CD4-positive, CD25-positive, alpha-beta regulatory T cell (primary cell): ENCODE results near the gene PITPNM1. TPM values are rescaled to one million over a fixed set of nuclear protein-coding genes. Genes with fewer than 3 reads are reported as not detected.

Experiments used
- ATAC-seq, 2 donors: fragments of 150-1000 bp; cut with Tn5 transposase; one replicate each; pipeline ENCODE4 v1.10.0; 2021; ENCODE audit warnings: low read depth in 2 of 2, moderate number of reproducible peaks in 2 of 2, moderate library complexity in 1 of 2
- DNase-seq, 3 donors: peaks; one replicate each; pipeline versions ENCODE4 v3.0.0 to v3.0.0-alpha.2; 2012 to 2022; ENCODE audit warnings: mixed read lengths in 1 of 3
- H3K27ac ChIP-seq: one replicate; pipeline ENCODE4 v1.7.0; 2013; ENCODE audit warnings: mild to moderate bottlenecking, low read length; ENCODE audit not compliant: insufficient read depth, poor library complexity, severe bottlenecking
- H3K27me3 ChIP-seq: one replicate; pipeline ENCODE4 v1.7.0; 2013; ENCODE audit warnings: low read length; ENCODE audit not compliant: control insufficient read depth, insufficient read depth
- H3K36me3 ChIP-seq: one replicate; pipeline ENCODE4 v1.7.0; 2013; ENCODE audit warnings: mild to moderate bottlenecking, low read length, moderate library complexity; ENCODE audit not compliant: control insufficient read depth, insufficient read depth
- H3K4me1 ChIP-seq: 2 replicates; pipeline ENCODE4 v1.7.0; 2013; ENCODE audit warnings: mild to moderate bottlenecking, low read length; ENCODE audit not compliant: insufficient read depth, control insufficient read depth, poor library complexity, severe bottlenecking
- H3K4me3 ChIP-seq: one replicate; pipeline ENCODE4 v1.7.0; 2013; ENCODE audit warnings: low read depth, mild to moderate bottlenecking, low read length, moderate library complexity
- H3K9me3 ChIP-seq, 2 experiments: 1 replicate in 1 of 2; 2 replicates in 1 of 2; pipeline ENCODE4 v1.7.0; 2013; ENCODE audit warnings: low read length in 2 of 2, mild to moderate bottlenecking in 1 of 2, moderate library complexity in 1 of 2; ENCODE audit not compliant: control insufficient read depth in 2 of 2
- H3K27ac Mint-ChIP-seq, 3 donors: one replicate each; pipeline ENCODE4 v1.8.0; 2020 to 2022; ENCODE audit warnings: mild to moderate bottlenecking in 3 of 3, mixed read lengths in 3 of 3, moderate library complexity in 2 of 3
- H3K27me3 Mint-ChIP-seq: one replicate; pipeline ENCODE4 v1.8.0; 2022; ENCODE audit warnings: mild to moderate bottlenecking, mixed read lengths
- H3K36me3 Mint-ChIP-seq: one replicate; pipeline ENCODE4 v1.8.0; 2020; ENCODE audit warnings: mixed read lengths
- H3K4me1 Mint-ChIP-seq, 4 donors: one replicate each; pipeline ENCODE4 v1.8.0; 2020 to 2022; ENCODE audit warnings: mixed read lengths in 4 of 4, mild to moderate bottlenecking in 1 of 4
- H3K4me3 Mint-ChIP-seq, 4 donors: one replicate each; pipeline ENCODE4 v1.8.0; 2020 to 2022; ENCODE audit warnings: mild to moderate bottlenecking in 4 of 4, mixed read lengths in 4 of 4, moderate library complexity in 3 of 4
- H3K9me3 Mint-ChIP-seq, 7 donors: one replicate each; pipeline ENCODE4 v1.8.0; 2020 to 2022; ENCODE audit warnings: mixed read lengths in 7 of 7, mild to moderate bottlenecking in 3 of 7, moderate library complexity in 2 of 7
- polyA plus RNA-seq, 4 donors: library from polyadenylated mRNA; unstranded; fragments of 300-500 nt; fragmentation: Illumina TruSeq; gene quantifications; one replicate each; pipeline ENCODE4 v1.2.3, GENCODE V29; 2021
- total RNA-seq: library from RNA; stranded (reverse); gene quantifications from one replicate; pipeline ENCODE4 v1.2.3, GENCODE V29; 2022

Gene PITPNM1
- total and polyA plus RNA-seq, 5 donors from 2014 or later, result 15.7 to 116 (median 17.9) TPM

DNA sequence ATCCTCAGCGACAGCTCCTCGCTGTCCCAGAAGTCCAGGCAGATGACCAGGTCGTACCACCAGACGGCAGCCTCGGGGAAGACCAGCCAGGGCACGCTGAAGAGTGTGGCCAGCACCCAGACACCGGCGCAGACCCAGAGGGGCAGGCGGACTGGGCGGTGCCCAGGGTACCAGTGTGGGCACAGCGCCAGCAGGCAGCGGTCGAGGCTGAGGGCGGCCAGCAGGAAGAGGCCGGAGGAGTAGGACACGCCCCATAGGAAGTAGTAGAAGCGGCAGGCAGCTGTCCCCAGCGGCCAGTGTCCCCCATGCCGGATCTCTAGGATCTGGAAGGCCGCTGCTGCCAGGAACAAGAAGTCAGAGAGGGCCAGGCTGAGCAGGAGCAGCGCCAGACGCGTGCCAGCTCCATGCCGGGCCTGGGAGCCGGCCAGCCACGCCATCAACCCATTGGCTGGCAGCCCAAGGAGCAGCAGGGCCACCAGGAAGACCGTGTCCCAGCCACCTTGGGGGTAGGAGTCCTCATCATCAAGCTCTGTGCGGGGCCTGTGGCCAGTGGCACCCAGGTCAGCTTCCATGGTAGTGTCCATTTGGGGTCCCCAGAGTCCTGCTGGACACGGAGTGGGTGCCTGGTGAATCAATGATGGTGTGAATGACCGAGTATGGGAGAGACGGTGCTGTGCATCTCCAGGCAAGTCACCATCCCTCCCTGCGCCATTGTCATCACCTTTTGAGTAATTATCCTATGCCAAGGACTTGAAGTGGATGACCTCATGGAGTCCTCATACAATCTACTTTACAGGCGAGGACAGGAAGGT, 52.8 kb downstream of the PITPNM1 start, which contains the start of gene GPR152:
TSS of gene GPR152 (minus strand) at position 589 of the 812 bp plus-strand sequence. CDS start at position 584, 5 bp downstream.
- DNase-seq (no peak), ATAC-seq (no peak)
- H3K4me1 Mint-ChIP-seq, result peaks cover 0 to 30% (median 13%) of the 10 kb centered on the region in 4 donors
- Histone ChIP-seq H3K27ac (no peak within 1 kb of the TSS), H3K36me3 (no peaks in the 10 kb centered on the region), H3K27me3 (no peaks in the 10 kb centered on the region), H3K4me3 (no peak within 1 kb of the TSS), H3K4me1 (peaks cover 21% of the 10 kb centered on the region), H3K9me3 (no peaks in the 10 kb centered on the region)
- no peaks in the 10 kb centered on the region for H3K27me3 Mint-ChIP-seq
- H3K36me3 Mint-ChIP-seq, result no peaks in the 10 kb centered on the region
- H3K9me3 Mint-ChIP-seq, result no peaks in the 10 kb centered on the region
- no peak within 1 kb of the TSS for H3K4me3 Mint-ChIP-seq
- H3K27ac Mint-ChIP-seq, result no peak within 1 kb of the TSS

DNA sequence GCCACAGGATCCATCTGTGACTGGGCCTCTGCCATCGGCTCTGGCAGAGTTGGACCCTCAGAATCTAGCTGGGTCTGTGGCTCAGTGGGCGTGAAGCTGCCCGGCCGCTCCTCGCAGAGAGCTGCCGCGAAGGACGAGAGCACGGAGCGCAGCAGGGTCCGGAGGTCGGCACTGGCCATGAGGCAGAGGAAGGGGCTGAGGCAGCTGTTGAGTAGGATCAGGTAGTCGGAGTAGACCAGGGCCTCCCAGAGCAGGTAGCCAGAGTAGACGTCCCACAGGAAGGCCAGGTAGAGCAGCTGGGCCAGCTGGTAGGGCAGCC, 53.5 kb downstream of the PITPNM1 start:
- Mint-ChIP-seq H3K4me3 (no peak overlapping the region), H3K36me3 (no peaks in the 10 kb centered on the region), H3K4me1 (peaks cover 0 to 36% (median 15%) of the 10 kb centered on the region in 4 donors), H3K27me3 (no peaks in the 10 kb centered on the region), H3K27ac (no peak overlapping the region), H3K9me3 (no peaks in the 10 kb centered on the region)
- Histone ChIP-seq H3K4me1 (peaks cover 28% of the 10 kb centered on the region), H3K9me3 (no peaks in the 10 kb centered on the region), H3K27ac (no peak overlapping the region), H3K27me3 (no peaks in the 10 kb centered on the region), H3K36me3 (no peaks in the 10 kb centered on the region), H3K4me3 (no peak overlapping the region)
- DNase-seq (no peak), ATAC-seq (no peak)

GRCh38 chr11:67450796-67451657, 54.1 kb downstream of the PITPNM1 start:
- Mint-ChIP-seq H3K9me3 (no peaks in the 10 kb centered on the region), H3K27me3 (no peaks in the 10 kb centered on the region), H3K4me1 (peaks cover 5 to 41% (median 19%) of the 10 kb centered on the region in 4 donors), H3K27ac (no peak overlapping the region), H3K36me3 (no peaks in the 10 kb centered on the region), H3K4me3 (no peak overlapping the region)
- Histone ChIP-seq H3K27ac (no peak overlapping the region), H3K36me3 (no peaks in the 10 kb centered on the region), H3K27me3 (no peaks in the 10 kb centered on the region), H3K9me3 (no peaks in the 10 kb centered on the region), H3K4me3 (no peak overlapping the region), H3K4me1 (peaks cover 34% of the 10 kb centered on the region)
- no peak for DNase-seq
- ATAC-seq, result no peak

- Mint-ChIP-seq H3K27me3 (no peaks in the 10 kb centered on the region), H3K4me3 (peak overlapping the region in 1 of 4 donors; percentile 53), H3K36me3 (no peaks in the 10 kb centered on the region), H3K4me1 (peaks cover 5 to 57% (median 32%) of the 10 kb centered on the region in 4 donors), H3K9me3 (no peaks in the 10 kb centered on the region), H3K27ac (peak overlapping the region; percentile 7 to 97 (median 54))
- H3K27ac ChIP-seq, result no peak overlapping the region
- H3K27me3 ChIP-seq, result no peaks in the 10 kb centered on the region
- H3K4me3 ChIP-seq, result no peak overlapping the region
- no peaks in the 10 kb centered on the region for H3K9me3 ChIP-seq
- H3K4me1 ChIP-seq, result peaks cover 51% of the 10 kb centered on the region
- H3K36me3 ChIP-seq, result no peaks in the 10 kb centered on the region
- no peak for ATAC-seq
- no peak for DNase-seq
These were observed 55.9 kb downstream of the PITPNM1 start for GRCh38 chr11:67449116-67449844.

DNA sequence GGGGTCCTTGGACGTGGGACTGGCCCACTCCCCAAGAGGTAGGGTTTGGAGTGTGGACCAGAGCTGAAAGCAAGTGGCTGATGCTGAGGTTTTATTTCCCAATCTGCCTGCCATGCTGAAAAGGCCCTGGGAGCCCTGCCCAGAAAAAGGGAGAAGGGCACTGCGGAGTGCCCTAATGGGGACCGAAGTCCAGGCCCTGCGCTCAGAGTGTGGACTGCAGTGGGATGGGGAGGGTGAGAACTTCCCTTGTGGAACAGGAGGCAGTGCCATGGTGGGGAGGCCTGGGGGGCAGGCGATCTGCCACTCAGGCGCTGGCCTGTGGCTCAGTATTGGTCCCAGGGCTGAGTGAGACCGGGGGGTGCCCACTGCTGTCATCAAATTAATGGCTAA, 56.9 kb downstream of the PITPNM1 start:
- Mint-ChIP-seq H3K4me3 (peak overlapping the region in 2 of 4 donors; percentile 44 to 78), H3K27ac (peak overlapping the region; percentile 60 to 97 (median 79)), H3K27me3 (no peaks in the 10 kb centered on the region), H3K4me1 (peaks cover 5 to 64% (median 36%) of the 10 kb centered on the region in 4 donors), H3K9me3 (peaks cover 0 to 2% (median 0%) of the 10 kb centered on the region in 7 donors), H3K36me3 (no peaks in the 10 kb centered on the region)
- no peak for DNase-seq
- H3K4me3 ChIP-seq, result no peak overlapping the region
- no peaks in the 10 kb centered on the region for H3K27me3 ChIP-seq
- peaks cover 61% of the 10 kb centered on the region for H3K4me1 ChIP-seq
- H3K9me3 ChIP-seq, result no peaks in the 10 kb centered on the region
- no peak for ATAC-seq
- no peaks in the 10 kb centered on the region for H3K36me3 ChIP-seq
- H3K27ac ChIP-seq, result peak overlapping the region; percentile 48

- Histone ChIP-seq H3K9me3 (no peaks in the 10 kb centered on the region), H3K27me3 (no peaks in the 10 kb centered on the region), H3K36me3 (no peaks in the 10 kb centered on the region), H3K4me1 (peaks cover 86% of the 10 kb centered on the region), H3K27ac (peak overlapping the region; percentile 94), H3K4me3 (no peak overlapping the region)
- Mint-ChIP-seq H3K36me3 (no peaks in the 10 kb centered on the region), H3K4me1 (peaks cover 11 to 82% (median 48%) of the 10 kb centered on the region in 4 donors), H3K27ac (peak overlapping the region; percentile 96 to 97 (median 97)), H3K27me3 (no peaks in the 10 kb centered on the region), H3K4me3 (peak overlapping the region; percentile 83 to 91 (median 89)), H3K9me3 (peaks cover 0 to 2% (median 0%) of the 10 kb centered on the region in 7 donors)
- DNase-seq (no peak), ATAC-seq (no peak)
These were observed 59.6 kb downstream of the PITPNM1 start for GRCh38 chr11:67445515-67445914.
